ENCODE data around the gene DNAJC15.

Gene DNAJC15

GRCh38 chr13:43081866-43082265 is 58.5 kb downstream of the DNAJC15 start:
- no peak for DNase-seq (ENCODE audit: low read depth in 4 of 4, low spot score in 1 of 4)

- DNase-seq (ENCODE audit: low read depth in 4 of 4, low spot score in 1 of 4), result no peak
Measured at GRCh38 chr13:43083750-43084149, 60.4 kb downstream of the DNAJC15 start.

GRCh38 chr13:43085545-43085944 is 62.2 kb downstream of the DNAJC15 start:
- DNase-seq (ENCODE audit: low read depth in 4 of 4, low spot score in 1 of 4), result no peak

- no peak for DNase-seq (ENCODE audit: low read depth in 4 of 4, low spot score in 1 of 4)
Measured at GRCh38 chr13:43086181-43086580, 62.8 kb downstream of the DNAJC15 start.

GRCh38 chr13:43088093-43088511 is 64.7 kb downstream of the DNAJC15 start:
- no peak for DNase-seq (ENCODE audit: low read depth in 4 of 4, low spot score in 1 of 4)

- DNase-seq (ENCODE audit: low read depth in 4 of 4, low spot score in 1 of 4), result no peak
Measured at GRCh38 chr13:43089912-43090498, 66.6 kb downstream of the DNAJC15 start.

- DNase-seq (ENCODE audit: low read depth in 4 of 4, low spot score in 1 of 4), result no peak
Measured at GRCh38 chr13:43094901-43095300, 71.5 kb downstream of the DNAJC15 start.

- DNase-seq (ENCODE audit: low read depth in 4 of 4, low spot score in 1 of 4), result no peak
Measured at GRCh38 chr13:43095771-43096719, 72.7 kb downstream of the DNAJC15 start.

GRCh38 chr13:43100667-43101066 is 77.3 kb downstream of the DNAJC15 start:
- DNase-seq (ENCODE audit: low read depth in 4 of 4, low spot score in 1 of 4), result no peak

- no peak for DNase-seq (ENCODE audit: low read depth in 4 of 4, low spot score in 1 of 4)
Measured at GRCh38 chr13:43102304-43102703, 78.9 kb downstream of the DNAJC15 start.

GRCh38 chr13:43107780-43108179 is 84.4 kb downstream of the DNAJC15 start:
- DNase-seq (ENCODE audit: low read depth in 4 of 4, low spot score in 1 of 4), result no peak

- no peak for DNase-seq (ENCODE audit: low read depth in 4 of 4, low spot score in 1 of 4)
Measured at GRCh38 chr13:43110036-43110435, 86.7 kb downstream of the DNAJC15 start.

- DNase-seq (ENCODE audit: low read depth in 4 of 4, low spot score in 1 of 4), result no peak
Measured at GRCh38 chr13:43110658-43111057, 87.3 kb downstream of the DNAJC15 start.

GRCh38 chr13:43111559-43112400 is 88.4 kb downstream of the DNAJC15 start:
- DNase-seq (ENCODE audit: low read depth in 4 of 4, low spot score in 1 of 4), result no peak

- DNase-seq (ENCODE audit: low read depth in 4 of 4, low spot score in 1 of 4), result no peak
Measured at GRCh38 chr13:43113603-43114002, 90.2 kb downstream of the DNAJC15 start.

GRCh38 chr13:43114504-43114903 is 91.1 kb downstream of the DNAJC15 start:
- DNase-seq (ENCODE audit: low read depth in 4 of 4, low spot score in 1 of 4), result no peak

- DNase-seq (ENCODE audit: low read depth in 4 of 4, low spot score in 1 of 4), result no peak
Measured at GRCh38 chr13:43115141-43115540, 91.8 kb downstream of the DNAJC15 start.

GRCh38 chr13:43116242-43116641 is 92.9 kb downstream of the DNAJC15 start:
- DNase-seq (ENCODE audit: low read depth in 4 of 4, low spot score in 1 of 4), result no peak

- no peak for DNase-seq (ENCODE audit: low read depth in 4 of 4, low spot score in 1 of 4)
Measured at GRCh38 chr13:43118521-43118920, 95.1 kb downstream of the DNAJC15 start.

- no peak for DNase-seq (ENCODE audit: low read depth in 4 of 4, low spot score in 1 of 4)
Measured at GRCh38 chr13:43119206-43119605, 95.8 kb downstream of the DNAJC15 start.

GRCh38 chr13:43122791-43123190 is 99.4 kb downstream of the DNAJC15 start:
- no peak for DNase-seq (ENCODE audit: low read depth in 4 of 4, low spot score in 1 of 4)

- no peak for DNase-seq (ENCODE audit: low read depth in 4 of 4, low spot score in 1 of 4)
Measured at GRCh38 chr13:43123856-43124255, 100.5 kb downstream of the DNAJC15 start.
